ENCODE results near the gene CTNNBIP1. TPM values are rescaled to one million over a fixed set of nuclear protein-coding genes. Genes with fewer than 3 reads are reported as not detected.

CTNNBIP1 gene
- total and polyA plus RNA-seq, 7 donors: 9.2 to 20.3 (median 18.2) TPM

- Histone ChIP-seq H3K36me3 (peaks cover 0 to 14% (median 4%) of the 10 kb centered on the region in 4 donors), H3K9me3 (no peaks in the 10 kb centered on the region), H3K27ac (no peak overlapping the region), H3K4me3 (no peak overlapping the region), H3K27me3 (no peaks in the 10 kb centered on the region), H3K4me1 (peaks cover 0 to 22% (median 17%) of the 10 kb centered on the region in 4 donors)
- intact Hi-C loops (cut with DNase I): no loop called here
- WGBS, 2 donors: 92% methylated on average over 17 of the region's 17 CpGs
- no peak for DNase-seq
- TF ChIP-seq POLR2AphosphoS5 (IDR thresholded peaks at IDR 0.05) (no peak), CTCF (IDR thresholded peaks at IDR 0.05) (no peak), EP300 (IDR thresholded peaks at IDR 0.05) (no peak), POLR2A (IDR thresholded peaks at IDR 0.05) (no peak)
Observed at GRCh38 chr1:9886092-9886742, 23.9 kb downstream of the CTNNBIP1 start.

GRCh38 chr1:9884805-9885204 lies 25.3 kb downstream of the CTNNBIP1 start:
- TF ChIP-seq CTCF (IDR thresholded peaks at IDR 0.05) (no peak), EP300 (IDR thresholded peaks at IDR 0.05) (no peak), POLR2A (IDR thresholded peaks at IDR 0.05) (no peak), POLR2AphosphoS5 (IDR thresholded peaks at IDR 0.05) (no peak)
- no peaks in the 10 kb centered on the region for H3K27me3 ChIP-seq
- intact Hi-C loops (cut with DNase I): no loop called here

GRCh38 chr1:9883585-9884449 lies 26.3 kb downstream of the CTNNBIP1 start:
- Histone ChIP-seq H3K4me1 (no peaks in the 10 kb centered on the region), H3K27me3 (no peaks in the 10 kb centered on the region), H3K4me3 (no peak overlapping the region), H3K27ac (no peak overlapping the region), H3K9me3 (no peaks in the 10 kb centered on the region), H3K36me3 (peaks cover 0 to 14% (median 4%) of the 10 kb centered on the region in 4 donors)
- no peak for DNase-seq
- intact Hi-C loops (cut with DNase I): no loop called here
- 90 to 91% methylated on average over 11 of the region's 11 CpGs for WGBS, 2 donors
- no peak for TF ChIP-seq POLR2A (IDR thresholded peaks at IDR 0.05)
- no peak for TF ChIP-seq CTCF (IDR thresholded peaks at IDR 0.05)
- no peak for TF ChIP-seq EP300 (IDR thresholded peaks at IDR 0.05)
- no peak for TF ChIP-seq POLR2AphosphoS5 (IDR thresholded peaks at IDR 0.05)

More at GRCh38 chr1:9884805-9885204, 25.3 kb downstream of the CTNNBIP1 start:
- no peak for DNase-seq
- 92 to 94% methylated on average over 8 of the region's 8 CpGs for WGBS, 2 donors
- Histone ChIP-seq H3K4me1 (peaks cover 0 to 8% (median 3%) of the 10 kb centered on the region in 4 donors), H3K27ac (no peak overlapping the region), H3K9me3 (no peaks in the 10 kb centered on the region), H3K4me3 (no peak overlapping the region), H3K36me3 (peaks cover 0 to 14% (median 4%) of the 10 kb centered on the region in 4 donors)

GRCh38 chr1:9882945-9883303 lies 27.1 kb downstream of the CTNNBIP1 start:
- H3K36me3 ChIP-seq: peaks cover 0 to 14% (median 4%) of the 10 kb centered on the region in 4 donors
- no peaks in the 10 kb centered on the region for H3K9me3 ChIP-seq
- no peaks in the 10 kb centered on the region for H3K27me3 ChIP-seq
- WGBS, 2 donors: 95 to 97% methylated on average over 12 of the region's 12 CpGs
- H3K4me3 ChIP-seq: no peak overlapping the region
- no peak overlapping the region for H3K27ac ChIP-seq
- TF ChIP-seq EP300 (IDR thresholded peaks at IDR 0.05) (no peak), POLR2A (IDR thresholded peaks at IDR 0.05) (no peak), POLR2AphosphoS5 (IDR thresholded peaks at IDR 0.05) (no peak), CTCF (IDR thresholded peaks at IDR 0.05) (no peak)
- no peak for DNase-seq
- no peaks in the 10 kb centered on the region for H3K4me1 ChIP-seq
- intact Hi-C loops (cut with DNase I): no loop called here

Measured in sigmoid colon (tissue), 7 donors.